ENCODE data around the gene IRF7. TPM values are rescaled to one million over a fixed set of nuclear protein-coding genes. Genes with fewer than 3 reads are reported as not detected.

Gene IRF7
- total RNA-seq, 4 donors from 2014 or later, result 11.3 to 39.6 (median 14.2) TPM

DNA sequence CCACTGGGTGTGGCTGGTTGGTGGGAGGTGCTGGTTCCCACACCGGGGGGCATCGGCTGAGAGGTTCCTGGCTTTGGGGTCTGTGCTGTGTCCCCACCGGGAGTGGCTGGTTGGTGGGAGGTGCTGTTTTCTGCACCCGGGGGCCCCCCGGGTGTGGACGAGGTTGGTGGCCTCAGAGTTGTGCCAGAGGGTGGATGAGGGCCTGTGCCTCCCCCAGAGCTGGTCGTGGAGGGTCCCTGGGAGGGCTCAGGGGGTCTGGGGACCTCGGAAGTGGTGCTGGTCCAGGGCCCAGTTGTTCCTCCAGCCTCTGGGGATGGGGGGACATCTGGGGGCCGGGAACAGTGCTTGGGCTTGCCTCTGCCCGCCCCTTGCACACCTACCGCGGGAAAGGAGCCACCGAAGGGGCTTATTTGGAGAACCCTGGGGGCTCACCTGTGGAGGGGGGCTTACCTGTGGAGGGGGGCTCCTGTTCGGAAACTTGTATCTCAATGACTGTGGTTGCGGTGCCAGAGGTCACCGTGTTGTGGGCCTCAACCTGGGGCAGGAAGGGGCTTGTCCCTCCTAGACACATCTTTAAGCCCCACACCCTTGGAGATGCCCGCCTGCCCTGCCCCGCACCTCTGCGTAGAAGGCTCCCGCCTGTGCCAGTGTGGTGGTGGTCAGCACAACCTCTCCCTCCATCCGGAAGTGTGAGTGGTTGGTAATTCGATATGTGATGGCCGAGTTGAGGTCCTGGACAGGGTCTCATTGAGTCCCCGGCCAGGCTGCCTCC is 3.3 kb upstream of the IRF7 start:
- H3K27ac ChIP-seq (replicated peaks in 1 of 4), result no peak overlapping the region
- peaks cover 0 to 55% (median 33%) of the 10 kb centered on the region in 4 donors for H3K36me3 ChIP-seq
- TF ChIP-seq EP300 (IDR thresholded peaks at IDR 0.05), result no peak
- no peak for TF ChIP-seq POLR2AphosphoS5 (IDR thresholded peaks at IDR 0.05)
- no peak for TF ChIP-seq POLR2A (IDR thresholded peaks at IDR 0.05; ENCODE audit: low read depth)
- TF ChIP-seq, protein P1, sequence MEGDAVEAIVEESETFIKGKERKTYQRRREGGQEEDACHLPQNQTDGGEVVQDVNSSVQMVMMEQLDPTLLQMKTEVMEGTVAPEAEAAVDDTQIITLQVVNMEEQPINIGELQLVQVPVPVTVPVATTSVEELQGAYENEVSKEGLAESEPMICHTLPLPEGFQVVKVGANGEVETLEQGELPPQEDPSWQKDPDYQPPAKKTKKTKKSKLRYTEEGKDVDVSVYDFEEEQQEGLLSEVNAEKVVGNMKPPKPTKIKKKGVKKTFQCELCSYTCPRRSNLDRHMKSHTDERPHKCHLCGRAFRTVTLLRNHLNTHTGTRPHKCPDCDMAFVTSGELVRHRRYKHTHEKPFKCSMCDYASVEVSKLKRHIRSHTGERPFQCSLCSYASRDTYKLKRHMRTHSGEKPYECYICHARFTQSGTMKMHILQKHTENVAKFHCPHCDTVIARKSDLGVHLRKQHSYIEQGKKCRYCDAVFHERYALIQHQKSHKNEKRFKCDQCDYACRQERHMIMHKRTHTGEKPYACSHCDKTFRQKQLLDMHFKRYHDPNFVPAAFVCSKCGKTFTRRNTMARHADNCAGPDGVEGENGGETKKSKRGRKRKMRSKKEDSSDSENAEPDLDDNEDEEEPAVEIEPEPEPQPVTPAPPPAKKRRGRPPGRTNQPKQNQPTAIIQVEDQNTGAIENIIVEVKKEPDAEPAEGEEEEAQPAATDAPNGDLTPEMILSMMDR (IDR thresholded peaks at IDR 0.05), result no peak
- no peak for DNase-seq (ENCODE audit: extremely low spot score)
- WGBS, result 89% methylated on average over 16 of the region's 24 CpGs
- intact Hi-C loops (cut with DNase I), result no loop called here
- H3K27me3 ChIP-seq, result peaks cover 0 to 11% (median 0%) of the 10 kb centered on the region in 4 donors
- H3K4me3 ChIP-seq, result no peak overlapping the region
- H3K4me1 ChIP-seq, result peaks cover 14 to 37% (median 25%) of the 10 kb centered on the region in 4 donors
- no peaks in the 10 kb centered on the region for H3K9me3 ChIP-seq

DNA sequence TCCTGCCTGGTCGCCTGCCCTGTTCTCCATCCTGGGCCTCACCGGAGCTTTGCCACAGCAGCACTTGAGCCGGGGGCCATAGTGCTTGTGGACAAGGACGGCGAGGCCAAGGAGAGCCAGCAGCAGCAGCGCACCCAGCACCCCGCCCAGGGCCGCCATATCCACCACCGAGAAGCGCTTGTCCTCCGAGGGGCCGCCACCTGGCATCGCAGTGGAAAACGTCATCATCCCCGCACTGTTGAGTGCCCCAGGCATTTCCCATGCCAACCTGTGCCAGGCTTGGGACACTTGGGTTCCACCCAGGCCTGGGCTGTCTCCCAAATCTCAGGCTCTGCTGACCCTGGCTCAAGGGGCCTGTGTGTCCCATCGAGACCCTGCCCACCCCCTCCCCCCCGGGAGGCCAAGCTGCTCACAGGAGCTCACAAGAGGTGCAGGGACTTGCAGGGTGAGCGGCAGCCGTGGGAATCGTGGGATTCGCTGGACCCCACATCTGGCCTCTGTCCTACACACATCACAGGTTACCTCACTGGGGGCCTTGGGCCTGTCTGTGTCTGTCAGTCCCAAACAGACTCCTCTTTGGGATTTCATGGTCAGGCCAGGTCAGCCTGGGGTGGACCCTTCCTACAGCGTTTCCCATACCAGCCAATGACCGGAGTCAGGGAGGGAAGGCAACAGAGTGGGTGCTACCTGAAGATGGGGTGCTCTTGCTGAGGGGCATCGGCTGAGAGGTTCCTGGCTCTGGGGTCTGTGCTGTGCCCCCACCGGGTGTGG is 2.3 kb upstream of the IRF7 start:
- intact Hi-C loops (cut with DNase I), result no loop called here
- no peak overlapping the region for H3K4me3 ChIP-seq
- 91% methylated on average over 21 of the region's 25 CpGs for WGBS
- DNase-seq (ENCODE audit: extremely low spot score), result no peak
- H3K27me3 ChIP-seq, result peaks cover 0 to 2% (median 0%) of the 10 kb centered on the region in 4 donors
- no peak overlapping the region for H3K27ac ChIP-seq (replicated peaks in 1 of 4)
- H3K36me3 ChIP-seq, result peaks cover 3 to 56% (median 36%) of the 10 kb centered on the region in 4 donors
- H3K4me1 ChIP-seq, result peaks cover 21 to 47% (median 34%) of the 10 kb centered on the region in 4 donors
- TF ChIP-seq POLR2AphosphoS5 (IDR thresholded peaks at IDR 0.05), result no peak
- no peak for TF ChIP-seq POLR2A (IDR thresholded peaks at IDR 0.05; ENCODE audit: low read depth)
- TF ChIP-seq, protein P1 (IDR thresholded peaks at IDR 0.05), result no peak
- TF ChIP-seq EP300 (IDR thresholded peaks at IDR 0.05), result no peak
- H3K9me3 ChIP-seq, result no peaks in the 10 kb centered on the region

DNA sequence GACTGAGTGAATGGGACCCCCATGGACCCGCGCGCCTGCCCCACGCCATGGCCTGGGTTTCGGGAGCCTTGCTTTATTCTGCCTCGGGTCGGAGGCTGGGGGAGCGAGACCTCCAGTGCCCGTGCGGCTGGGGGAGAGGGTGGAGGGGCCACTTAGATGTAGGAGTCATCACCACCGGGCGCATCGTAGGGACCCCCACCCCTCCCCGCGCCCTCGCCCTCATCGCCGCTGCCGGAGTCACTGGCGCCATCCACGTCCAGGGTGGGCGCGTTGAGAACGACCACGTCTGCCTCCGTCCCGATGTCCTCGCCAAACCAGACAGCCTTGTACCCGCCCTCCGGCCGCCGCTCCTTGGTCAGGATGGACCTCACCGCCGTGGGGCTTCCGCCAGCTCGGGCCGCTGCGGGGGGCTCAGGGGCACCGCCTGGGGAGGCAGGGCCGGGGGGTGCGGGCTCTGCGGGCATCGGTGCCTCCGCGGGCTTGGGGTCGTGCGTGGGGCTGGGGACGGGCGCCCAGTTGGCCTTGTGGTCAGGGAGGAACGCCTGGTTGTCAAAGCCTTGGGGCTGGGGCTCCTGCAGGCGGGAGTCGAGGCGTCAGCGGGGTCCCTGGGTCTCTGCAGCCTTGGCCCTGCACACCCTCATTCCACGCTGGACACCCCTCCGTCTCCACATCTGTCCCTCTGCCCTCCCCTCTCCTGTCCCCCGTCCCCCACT is 1.6 kb upstream of the IRF7 start:
- Histone ChIP-seq H3K9me3 (no peaks in the 10 kb centered on the region), H3K27me3 (no peaks in the 10 kb centered on the region), H3K27ac (replicated peaks in 1 of 4) (no peak overlapping the region), H3K4me1 (peaks cover 23 to 54% (median 41%) of the 10 kb centered on the region in 4 donors), H3K36me3 (peaks cover 11 to 57% (median 38%) of the 10 kb centered on the region in 4 donors), H3K4me3 (no peak overlapping the region)
- WGBS, result 92% methylated on average over 29 of the region's 57 CpGs
- TF ChIP-seq POLR2A (IDR thresholded peaks at IDR 0.05; ENCODE audit: low read depth) (no peak), EP300 (IDR thresholded peaks at IDR 0.05) (no peak), POLR2AphosphoS5 (IDR thresholded peaks at IDR 0.05) (no peak)
- TF ChIP-seq, protein P1 (IDR thresholded peaks at IDR 0.05), result no peak
- no peak for DNase-seq (ENCODE audit: extremely low spot score)
- intact Hi-C loops (cut with DNase I), result no loop called here

DNA sequence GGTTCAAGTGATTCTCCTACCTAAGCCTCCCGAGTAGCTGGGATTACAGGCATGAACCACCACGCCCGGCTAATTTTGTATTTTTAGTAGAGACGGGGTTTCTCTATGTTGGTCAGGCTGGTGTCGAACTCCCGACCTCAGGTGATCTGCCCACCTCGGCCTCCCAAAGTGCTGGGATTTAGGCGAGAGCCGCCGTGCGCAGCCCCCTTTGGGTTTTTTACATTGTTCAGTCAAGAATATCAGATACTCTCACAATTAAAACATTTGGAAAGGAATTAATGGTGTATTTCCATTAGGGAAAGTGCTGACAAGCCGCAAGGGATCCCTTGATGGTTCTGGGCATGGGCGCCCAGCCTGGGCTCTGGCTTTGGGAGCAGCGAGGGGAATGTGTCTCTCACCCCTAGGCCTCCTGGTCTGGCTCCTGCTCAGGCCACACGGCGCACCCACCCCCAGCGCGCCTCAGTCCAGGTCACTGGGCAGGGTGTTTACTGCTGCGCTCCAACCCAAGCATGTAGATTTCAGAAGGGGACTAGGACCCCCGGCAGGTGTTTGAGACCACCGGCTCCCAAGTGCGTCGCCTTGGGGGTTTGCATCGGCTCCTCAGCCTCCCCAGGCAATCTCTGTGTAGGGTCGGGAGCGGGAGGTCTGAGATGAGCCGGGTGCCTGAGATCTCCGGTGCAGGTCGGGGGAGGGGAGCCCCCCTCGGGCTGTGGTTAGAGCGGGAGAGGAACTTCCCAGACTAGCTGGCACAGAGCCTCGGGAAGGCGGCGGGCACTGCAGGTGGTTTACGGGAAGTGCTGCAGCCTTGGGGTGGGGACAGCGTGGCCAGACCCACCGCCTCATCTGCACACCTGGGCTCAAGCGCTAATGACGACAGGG is 809 bp upstream of the IRF7 start:
- H3K27me3 ChIP-seq, result no peaks in the 10 kb centered on the region
- H3K4me1 ChIP-seq, result peaks cover 23 to 57% (median 43%) of the 10 kb centered on the region in 4 donors
- peak overlapping the region; percentile 87 to 96 (median 90) for H3K27ac ChIP-seq (replicated peaks in 1 of 4)
- peak overlapping the region; percentile 69 to 77 (median 70) for H3K4me3 ChIP-seq
- no peak for DNase-seq (ENCODE audit: extremely low spot score)
- TF ChIP-seq EP300 (IDR thresholded peaks at IDR 0.05) (no peak), POLR2A (IDR thresholded peaks at IDR 0.05; ENCODE audit: low read depth) (no peak), POLR2AphosphoS5 (IDR thresholded peaks at IDR 0.05) (no peak)
- TF ChIP-seq, protein P1 (IDR thresholded peaks at IDR 0.05), result no peak
- H3K36me3 ChIP-seq, result peaks cover 17 to 57% (median 42%) of the 10 kb centered on the region in 4 donors
- 74% methylated on average over 33 of the region's 39 CpGs for WGBS
- H3K9me3 ChIP-seq, result no peaks in the 10 kb centered on the region
- intact Hi-C loops (cut with DNase I), result no loop called here

Data from esophagus muscularis mucosa (tissue), 4 donors.